Choroid plexus epithelial cell (primary cell): ENCODE data around the gene CHKB.

ENCODE experiments used
- DNase-seq: peaks from one replicate; pipeline ENCODE4 v3.0.0-alpha.2; 2010; ENCODE audit warnings: low read depth
- H3K4me3 ChIP-seq: 2 replicates; pipeline ENCODE4 v1.5.1; 2011; ENCODE audit warnings: low read depth, mild to moderate bottlenecking, control low read depth, low read length, moderate library complexity
- TF ChIP-seq, protein P1 (sequence below): conservative IDR thresholded peaks from 2 replicates; pipeline ENCODE4 v1.5.1; 2011; ENCODE audit warnings: low read depth, mild to moderate bottlenecking, control low read depth, inconsistent platforms, low read length, moderate library complexity

CHKB gene

DNA sequence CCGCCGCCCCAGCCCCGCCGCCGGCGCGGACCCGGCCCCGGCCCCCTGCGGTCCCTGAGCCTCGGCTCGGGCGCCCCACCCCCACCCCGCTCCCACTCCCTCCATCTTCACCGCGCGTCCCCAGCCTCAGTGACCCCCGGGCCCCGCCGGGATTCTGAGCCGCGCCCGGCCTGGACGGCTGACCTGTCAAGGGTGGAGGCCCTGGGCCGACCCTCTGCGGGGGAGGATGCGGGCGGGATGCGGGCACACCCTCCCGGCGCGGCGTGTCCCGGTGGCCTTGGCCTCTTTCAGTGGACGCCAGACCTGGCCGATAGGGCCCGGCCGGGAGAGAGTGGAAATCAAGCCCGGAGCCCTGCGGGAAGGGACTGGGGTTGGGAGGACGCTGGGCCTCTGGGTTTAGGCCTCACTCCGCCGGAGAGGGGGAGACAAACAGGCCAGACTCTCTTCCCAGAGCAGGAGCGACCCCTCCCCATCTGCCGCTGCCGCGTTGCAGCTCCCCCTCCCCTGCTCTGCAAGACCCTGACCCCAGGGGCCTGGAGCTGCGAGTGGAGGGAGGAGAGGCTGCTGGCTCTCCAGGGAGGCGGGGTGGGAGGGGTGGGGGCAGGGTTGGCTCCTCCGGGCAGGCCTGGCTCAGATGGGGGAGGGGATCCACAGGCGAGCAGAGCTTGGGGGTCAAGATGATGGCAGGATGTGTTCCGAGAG is 18.5 kb upstream of the CHKB start:
- DNase-seq: no peak
- H3K4me3 ChIP-seq: no peak overlapping the region
- TF ChIP-seq, protein P1, sequence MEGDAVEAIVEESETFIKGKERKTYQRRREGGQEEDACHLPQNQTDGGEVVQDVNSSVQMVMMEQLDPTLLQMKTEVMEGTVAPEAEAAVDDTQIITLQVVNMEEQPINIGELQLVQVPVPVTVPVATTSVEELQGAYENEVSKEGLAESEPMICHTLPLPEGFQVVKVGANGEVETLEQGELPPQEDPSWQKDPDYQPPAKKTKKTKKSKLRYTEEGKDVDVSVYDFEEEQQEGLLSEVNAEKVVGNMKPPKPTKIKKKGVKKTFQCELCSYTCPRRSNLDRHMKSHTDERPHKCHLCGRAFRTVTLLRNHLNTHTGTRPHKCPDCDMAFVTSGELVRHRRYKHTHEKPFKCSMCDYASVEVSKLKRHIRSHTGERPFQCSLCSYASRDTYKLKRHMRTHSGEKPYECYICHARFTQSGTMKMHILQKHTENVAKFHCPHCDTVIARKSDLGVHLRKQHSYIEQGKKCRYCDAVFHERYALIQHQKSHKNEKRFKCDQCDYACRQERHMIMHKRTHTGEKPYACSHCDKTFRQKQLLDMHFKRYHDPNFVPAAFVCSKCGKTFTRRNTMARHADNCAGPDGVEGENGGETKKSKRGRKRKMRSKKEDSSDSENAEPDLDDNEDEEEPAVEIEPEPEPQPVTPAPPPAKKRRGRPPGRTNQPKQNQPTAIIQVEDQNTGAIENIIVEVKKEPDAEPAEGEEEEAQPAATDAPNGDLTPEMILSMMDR: no peak

DNA sequence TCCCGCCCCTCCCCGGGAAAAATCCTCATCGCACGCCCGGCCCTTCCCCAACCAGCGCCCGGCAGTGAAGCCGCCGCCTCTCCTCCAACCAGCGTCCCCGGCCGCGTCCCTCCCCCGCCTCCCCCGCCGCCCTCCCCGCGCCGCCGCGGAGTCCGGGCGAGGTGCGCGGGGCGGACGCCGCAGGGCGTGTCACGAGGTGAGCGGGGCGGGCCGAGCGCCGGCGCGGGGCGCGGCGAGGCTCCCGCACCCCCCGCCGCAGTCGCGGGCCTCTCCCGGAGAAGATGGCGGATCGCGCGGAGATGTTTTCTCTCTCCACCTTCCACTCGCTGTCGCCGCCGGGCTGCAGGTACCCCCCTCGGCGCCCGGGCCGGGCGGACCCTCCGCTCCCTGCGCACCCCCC is 17.9 kb upstream of the CHKB start, which contains the start of gene MAPK8IP2:
Gene MAPK8IP2 (plus strand): TSS at position 256 of the 400 bp plus-strand sequence. CDS start 26 bp downstream, at position 282.
- no peak for DNase-seq
- peak within 1 kb of the TSS; percentile 30 for H3K4me3 ChIP-seq
- TF ChIP-seq, protein P1: no peak

GRCh38 chr22:50599816-50600455 is 17.3 kb upstream of the CHKB start:
- DNase-seq: peak; percentile 38
- TF ChIP-seq, protein P1: no peak
- peak overlapping the region; percentile 18 for H3K4me3 ChIP-seq

GRCh38 chr22:50597097-50597496 is 14.4 kb upstream of the CHKB start:
- H3K4me3 ChIP-seq: no peak overlapping the region
- TF ChIP-seq, protein P1: no peak
- no peak for DNase-seq

- TF ChIP-seq, protein P1: no peak
- no peak overlapping the region for H3K4me3 ChIP-seq
- no peak for DNase-seq
These were observed 12.5 kb upstream of the CHKB start for GRCh38 chr22:50595189-50595588.

DNA sequence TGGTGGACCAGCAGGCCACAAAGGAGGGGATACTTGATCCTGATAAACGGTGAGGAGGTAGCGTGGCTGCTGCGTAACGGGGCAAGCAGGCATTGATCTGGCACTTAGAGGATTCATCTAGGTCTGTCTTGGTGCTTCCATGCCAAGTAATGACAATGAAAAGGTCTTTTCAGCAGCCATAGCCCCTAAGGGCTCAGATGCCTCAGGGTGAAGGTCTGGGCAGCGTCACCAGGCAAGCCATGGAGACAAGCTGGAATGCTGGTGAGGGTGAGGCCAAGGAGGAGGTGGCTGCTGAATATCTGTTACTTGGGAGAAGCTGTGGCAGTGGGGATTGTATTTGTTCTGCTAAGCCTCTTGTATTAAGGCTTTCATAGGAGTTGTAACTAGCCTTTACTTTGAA is 4.8 kb upstream of the CHKB start:
- TF ChIP-seq, protein P1: no peak
- DNase-seq: no peak
- H3K4me3 ChIP-seq: no peak overlapping the region
